PFSK-1 (cell line): ENCODE measurements around the gene TNFRSF14.

Experiments used
- POLR2AphosphoS5 ChIP-seq: IDR thresholded peaks from 2 replicates; pipeline ENCODE4 v1.6.1; 2012; ENCODE audit warnings: low read depth, mild to moderate bottlenecking, control low read depth, low read length, moderate library complexity
- REST ChIP-seq, 2 experiments: IDR thresholded peaks; 2 replicates each; pipeline versions ENCODE4 v1.6.1 to v1.8.0; 2011 to 2012; ENCODE audit warnings: low read depth in 2 of 2, low read length in 2 of 2, control low read depth in 1 of 2, inconsistent platforms in 1 of 2, mild to moderate bottlenecking in 1 of 2, moderate library complexity in 1 of 2; ENCODE audit not compliant: insufficient read depth in 1 of 2

- TF ChIP-seq POLR2AphosphoS5 = peak; percentile 78
- TF ChIP-seq REST (IDR thresholded peaks at IDR 0.05; ENCODE audit: insufficient read depth in 1 of 2, low read depth in 2 of 2, low read length in 2 of 2) = no peak
Observed at GRCh38 chr1:2525920-2526823, 30.0 kb upstream of the TNFRSF14 start, which contains the start of gene PANK4.
